Body of pancreas (tissue), 4 donors: ENCODE results near the gene VARS1. TPM values are rescaled to one million over a fixed set of nuclear protein-coding genes. Genes with fewer than 3 reads are reported as not detected.

Source experiments
- ATAC-seq: fragments of 150-250 bp; one replicate; pipeline ENCODE4 v1.9.1; 2016
- DNase-seq, 4 donors: peaks; one replicate each; pipeline ENCODE4 v3.0.0-alpha.2; 2019
- H3K27ac ChIP-seq, 4 donors: fragments of 200-600 bp; sonication (generic); 1 replicate in 3 of 4; 2 replicates in 1 of 4; pipeline versions ENCODE4 v1.5.1 to v1.6.1; 2016 to 2019; ENCODE audit warnings: mild to moderate bottlenecking in 1 of 4, mixed read lengths in 1 of 4, moderate library complexity in 1 of 4
- H3K27me3 ChIP-seq, 2 donors: fragments of 200-600 bp; sonication (generic); one replicate each; pipeline ENCODE4 v1.6.0; 2016; ENCODE audit warnings: mild to moderate bottlenecking in 1 of 2
- H3K36me3 ChIP-seq, 2 donors: fragments of 200-600 bp; sonication (generic); replicated peaks in 1 of 2; 2 replicates each; pipeline ENCODE4 v1.5.1; 2016; ENCODE audit warnings: low read depth in 2 of 2; ENCODE audit not compliant: insufficient read depth in 1 of 2
- H3K4me1 ChIP-seq: fragments of 200-600 bp; sonication (generic); one replicate; pipeline ENCODE4 v1.6.0; 2016
- H3K4me3 ChIP-seq, 2 donors: fragments of 200-600 bp; sonication (generic); 1 replicate in 1 of 2; 2 replicates in 1 of 2; pipeline ENCODE4 v1.5.1; 2016 to 2019
- H3K9me3 ChIP-seq, 3 donors: fragments of 200-600 bp; sonication (generic); 1 replicate in 2 of 3; 2 replicates in 1 of 3; pipeline ENCODE4 v1.5.1; 2016
- CTCF ChIP-seq, 7 experiments: fragments of 450-650 bp in 4 of 7; fragments of 200-600 bp in 3 of 7; sonication (generic) in 3 of 7; IDR thresholded peaks; one replicate each; pipeline ENCODE4 v1.5.1; 2016 to 2019; ENCODE audit warnings: antibody characterized with exemption in 7 of 7
- POLR2A ChIP-seq, 3 donors: fragments of 450-650 bp; IDR thresholded peaks; one replicate each; pipeline ENCODE4 v1.6.1; 2016; ENCODE audit warnings: antibody characterized with exemption in 3 of 3, mild to moderate bottlenecking in 2 of 3
- WGBS, 2 donors: methylation state at CpG; one replicate each; pipeline ENCODE4 v1.1.5; 2017; 5-methylcytosine and 5-hydroxymethylcytosine counted together
- intact Hi-C: fragments of 100-400 bp; cut with DNase I; formaldehyde crosslinking; loops from one replicate; pipeline ENCODE4 v1.15.1; 2023
- total RNA-seq, 2 donors: library from RNA; depleted of rRNA; stranded (reverse); fragments of >200 nt; gene quantifications; one replicate each; pipeline ENCODE4 v1.1.0, GENCODE V29; 2016

Gene VARS1
- total RNA-seq, 2 donors from 2014 or later, result 39.2 to 67.6 TPM

GRCh38 chr6:31780507-31781243, 14.9 kb downstream of the VARS1 start:
- no peaks in the 10 kb centered on the region for H3K27me3 ChIP-seq
- H3K36me3 ChIP-seq, result peaks cover 4 to 40% of the 10 kb centered on the region in 2 donors
- intact Hi-C loops, result no loop called here
- no peak overlapping the region for H3K27ac ChIP-seq
- ATAC-seq (no peak), DNase-seq (no peak)
- 85 to 89% methylated on average over 13 to 20 of the region's 20 CpGs for WGBS, 2 donors
- H3K4me1 ChIP-seq, result peaks cover 20% of the 10 kb centered on the region
- H3K9me3 ChIP-seq, result no peaks in the 10 kb centered on the region
- no peak overlapping the region for H3K4me3 ChIP-seq
- TF ChIP-seq CTCF (IDR thresholded peaks at IDR 0.05) (no peak), POLR2A (IDR thresholded peaks at IDR 0.05) (no peak)

GRCh38 chr6:31779908-31780307, 15.6 kb downstream of the VARS1 start:
- ATAC-seq, result no peak
- Histone ChIP-seq H3K27me3 (no peaks in the 10 kb centered on the region), H3K4me1 (peaks cover 23% of the 10 kb centered on the region), H3K36me3 (peaks cover 4 to 38% of the 10 kb centered on the region in 2 donors), H3K9me3 (no peaks in the 10 kb centered on the region), H3K4me3 (no peak overlapping the region), H3K27ac (no peak overlapping the region)
- DNase-seq, result no peak
- WGBS, 2 donors, result 88 to 89% methylated on average over 3 to 10 of the region's 10 CpGs
- TF ChIP-seq POLR2A (IDR thresholded peaks at IDR 0.05), result no peak
- no peak for TF ChIP-seq CTCF (IDR thresholded peaks at IDR 0.05)
- intact Hi-C loops, result no loop called here

GRCh38 chr6:31778999-31779885, 16.3 kb downstream of the VARS1 start:
- DNase-seq (no peak), ATAC-seq (no peak)
- H3K36me3 ChIP-seq, result peaks cover 4 to 33% of the 10 kb centered on the region in 2 donors
- intact Hi-C loops, result no loop called here
- H3K4me3 ChIP-seq, result no peak overlapping the region
- no peaks in the 10 kb centered on the region for H3K9me3 ChIP-seq
- no peak for TF ChIP-seq POLR2A (IDR thresholded peaks at IDR 0.05)
- TF ChIP-seq CTCF (IDR thresholded peaks at IDR 0.05), result no peak
- H3K4me1 ChIP-seq, result peaks cover 23% of the 10 kb centered on the region
- WGBS, 2 donors, result 90 to 95% methylated on average over 20 to 27 of the region's 43 CpGs
- no peak overlapping the region for H3K27ac ChIP-seq
- H3K27me3 ChIP-seq, result no peaks in the 10 kb centered on the region

GRCh38 chr6:31778193-31778592, 17.4 kb downstream of the VARS1 start:
- WGBS, 2 donors, result 88 to 90% methylated on average over 4 to 5 of the region's 5 CpGs
- TF ChIP-seq POLR2A (IDR thresholded peaks at IDR 0.05) (no peak), CTCF (IDR thresholded peaks at IDR 0.05) (no peak)
- intact Hi-C loops, result no loop called here
- Histone ChIP-seq H3K27me3 (no peaks in the 10 kb centered on the region), H3K4me1 (peaks cover 23% of the 10 kb centered on the region), H3K36me3 (peaks cover 4 to 33% of the 10 kb centered on the region in 2 donors), H3K9me3 (no peaks in the 10 kb centered on the region), H3K27ac (peak overlapping the region in 3 of 4 donors; percentile 58 to 83 (median 74)), H3K4me3 (no peak overlapping the region)
- DNase-seq (no peak), ATAC-seq (no peak)
